Measurements from ENCODE around the gene EML4. TPM values are rescaled to one million over a fixed set of nuclear protein-coding genes. Genes with fewer than 3 reads are reported as not detected.

Gene EML4
- total and polyA plus RNA-seq, 2 of the 13 experiments (the other 11 are each of a cell fraction or from before 2014, with no cell fraction given): 243 to 476 TPM

DNA sequence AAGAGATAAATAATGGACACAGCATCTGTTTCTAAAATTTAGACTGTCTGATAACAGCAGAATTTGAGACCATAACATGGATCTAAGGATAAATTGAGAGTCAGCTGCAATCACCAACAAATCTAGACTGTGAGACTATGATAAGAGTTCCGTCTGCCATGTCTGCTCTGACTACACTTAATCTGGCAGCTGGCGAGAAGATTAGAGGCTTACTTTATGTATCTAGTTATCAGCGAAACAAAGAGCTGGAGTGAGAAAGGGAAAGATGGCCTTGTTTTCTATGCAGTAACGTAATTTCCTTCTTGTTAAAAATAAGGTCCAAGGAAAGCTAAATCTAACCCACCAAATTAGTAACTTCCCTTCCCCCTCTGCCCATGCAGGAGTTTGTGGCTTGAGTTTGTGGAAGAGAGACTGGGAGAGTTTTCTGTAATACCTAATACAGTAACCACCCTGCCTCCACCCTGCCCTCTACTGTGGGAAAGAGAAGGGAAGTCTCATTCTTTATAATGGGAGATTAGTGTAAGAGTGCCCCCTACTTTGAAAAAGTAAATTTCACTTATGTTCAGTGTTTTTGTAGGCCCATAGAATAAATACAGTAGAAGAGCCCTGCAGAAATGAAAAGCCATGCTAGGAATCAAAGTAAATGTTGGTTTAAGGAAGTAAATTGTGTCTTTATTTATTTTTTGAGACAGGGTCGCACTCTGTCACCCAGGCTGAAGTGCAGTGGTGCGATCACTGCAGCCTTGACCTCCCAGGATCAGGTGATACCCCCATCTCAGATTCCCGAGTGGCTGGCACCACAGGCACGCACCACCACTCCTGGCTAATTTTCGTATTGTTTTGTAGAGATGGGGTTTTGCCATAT, 27.5 kb downstream of the EML4 start (continued):
- TF ChIP-seq NFATC3 (CRISPR knock-in tag; IDR thresholded peaks at IDR 0.05): no peak
- no peak for TF ChIP-seq ZNF790 (CRISPR knock-in tag; IDR thresholded peaks at IDR 0.05; ENCODE audit: borderline replicate concordance)
- no peak for TF ChIP-seq TP53 (CRISPR knock-in tag; conservative IDR thresholded peaks at IDR 0.05)
- TF ChIP-seq PRMT3 (CRISPR knock-in tag; IDR thresholded peaks at IDR 0.05; ENCODE audit: borderline replicate concordance, low read depth): no peak
- no peak; the same call in 1 of the 2 replicates for TF ChIP-seq SAFB2 (CRISPR knock-in tag; IDR thresholded peaks at IDR 0.05; ENCODE audit: borderline replicate concordance, low read depth)
- TF ChIP-seq XRCC5 (optimal IDR thresholded peaks at IDR 0.05; ENCODE audit: low read length): no peak
- TF ChIP-seq ZNF256 (CRISPR knock-in tag; conservative IDR thresholded peaks at IDR 0.05): no peak
- no peak for TF ChIP-seq CHD2 (IDR thresholded peaks at IDR 0.05; ENCODE audit: low read depth, low read length)
- no peak for TF ChIP-seq ZZZ3 (CRISPR knock-in tag; IDR thresholded peaks at IDR 0.05; ENCODE audit: borderline replicate concordance)
- no peak for TF ChIP-seq ZNF644 (CRISPR knock-in tag; IDR thresholded peaks at IDR 0.05; ENCODE audit: low read depth)
- TF ChIP-seq HHEX (CRISPR knock-in tag; IDR thresholded peaks at IDR 0.05): peak; percentile 54; the same call in 1 of the 2 replicates
- no peak for TF ChIP-seq ZNF180 (CRISPR knock-in tag; IDR thresholded peaks at IDR 0.05; ENCODE audit: borderline replicate concordance, low read depth)
- no peak for TF ChIP-seq KDM3A (CRISPR knock-in tag; IDR thresholded peaks at IDR 0.05; ENCODE audit: low read depth)
- TF ChIP-seq, protein P1, sequence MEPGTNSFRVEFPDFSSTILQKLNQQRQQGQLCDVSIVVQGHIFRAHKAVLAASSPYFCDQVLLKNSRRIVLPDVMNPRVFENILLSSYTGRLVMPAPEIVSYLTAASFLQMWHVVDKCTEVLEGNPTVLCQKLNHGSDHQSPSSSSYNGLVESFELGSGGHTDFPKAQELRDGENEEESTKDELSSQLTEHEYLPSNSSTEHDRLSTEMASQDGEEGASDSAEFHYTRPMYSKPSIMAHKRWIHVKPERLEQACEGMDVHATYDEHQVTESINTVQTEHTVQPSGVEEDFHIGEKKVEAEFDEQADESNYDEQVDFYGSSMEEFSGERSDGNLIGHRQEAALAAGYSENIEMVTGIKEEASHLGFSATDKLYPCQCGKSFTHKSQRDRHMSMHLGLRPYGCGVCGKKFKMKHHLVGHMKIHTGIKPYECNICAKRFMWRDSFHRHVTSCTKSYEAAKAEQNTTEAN (CRISPR knock-in tag; conservative IDR thresholded peaks at IDR 0.05): no peak
- peak; percentile 19 for TF ChIP-seq ERF (CRISPR knock-in tag; IDR thresholded peaks at IDR 0.05)
- peak; percentile 85 to 88 for TF ChIP-seq NR2F1 (CRISPR knock-in tag; IDR thresholded peaks at IDR 0.05)
- TF ChIP-seq, protein P2, sequence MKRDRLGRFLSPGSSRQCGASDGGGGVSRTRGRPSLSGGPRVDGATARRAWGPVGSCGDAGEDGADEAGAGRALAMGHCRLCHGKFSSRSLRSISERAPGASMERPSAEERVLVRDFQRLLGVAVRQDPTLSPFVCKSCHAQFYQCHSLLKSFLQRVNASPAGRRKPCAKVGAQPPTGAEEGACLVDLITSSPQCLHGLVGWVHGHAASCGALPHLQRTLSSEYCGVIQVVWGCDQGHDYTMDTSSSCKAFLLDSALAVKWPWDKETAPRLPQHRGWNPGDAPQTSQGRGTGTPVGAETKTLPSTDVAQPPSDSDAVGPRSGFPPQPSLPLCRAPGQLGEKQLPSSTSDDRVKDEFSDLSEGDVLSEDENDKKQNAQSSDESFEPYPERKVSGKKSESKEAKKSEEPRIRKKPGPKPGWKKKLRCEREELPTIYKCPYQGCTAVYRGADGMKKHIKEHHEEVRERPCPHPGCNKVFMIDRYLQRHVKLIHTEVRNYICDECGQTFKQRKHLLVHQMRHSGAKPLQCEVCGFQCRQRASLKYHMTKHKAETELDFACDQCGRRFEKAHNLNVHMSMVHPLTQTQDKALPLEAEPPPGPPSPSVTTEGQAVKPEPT (CRISPR knock-in tag; IDR thresholded peaks at IDR 0.05; ENCODE audit: low read depth): no peak
- no peak for TF ChIP-seq HDAC6 (IDR thresholded peaks at IDR 0.05; ENCODE audit: low read depth, low read length)
- no peak for TF ChIP-seq ZNF333 (CRISPR knock-in tag; IDR thresholded peaks at IDR 0.05; ENCODE audit: borderline replicate concordance)
- no peak for TF ChIP-seq FOXM1 (CRISPR knock-in tag; IDR thresholded peaks at IDR 0.05)
- TF ChIP-seq NFYB (CRISPR knock-in tag; IDR thresholded peaks at IDR 0.05): no peak
- TF ChIP-seq ZNF549 (CRISPR knock-in tag; IDR thresholded peaks at IDR 0.05): no peak
- no peak for TF ChIP-seq U2AF2 (IDR thresholded peaks at IDR 0.05; ENCODE audit: low read depth, low read length)
- no peak for TF ChIP-seq IKZF1 (IDR thresholded peaks at IDR 0.05)
- TF ChIP-seq, protein P3, sequence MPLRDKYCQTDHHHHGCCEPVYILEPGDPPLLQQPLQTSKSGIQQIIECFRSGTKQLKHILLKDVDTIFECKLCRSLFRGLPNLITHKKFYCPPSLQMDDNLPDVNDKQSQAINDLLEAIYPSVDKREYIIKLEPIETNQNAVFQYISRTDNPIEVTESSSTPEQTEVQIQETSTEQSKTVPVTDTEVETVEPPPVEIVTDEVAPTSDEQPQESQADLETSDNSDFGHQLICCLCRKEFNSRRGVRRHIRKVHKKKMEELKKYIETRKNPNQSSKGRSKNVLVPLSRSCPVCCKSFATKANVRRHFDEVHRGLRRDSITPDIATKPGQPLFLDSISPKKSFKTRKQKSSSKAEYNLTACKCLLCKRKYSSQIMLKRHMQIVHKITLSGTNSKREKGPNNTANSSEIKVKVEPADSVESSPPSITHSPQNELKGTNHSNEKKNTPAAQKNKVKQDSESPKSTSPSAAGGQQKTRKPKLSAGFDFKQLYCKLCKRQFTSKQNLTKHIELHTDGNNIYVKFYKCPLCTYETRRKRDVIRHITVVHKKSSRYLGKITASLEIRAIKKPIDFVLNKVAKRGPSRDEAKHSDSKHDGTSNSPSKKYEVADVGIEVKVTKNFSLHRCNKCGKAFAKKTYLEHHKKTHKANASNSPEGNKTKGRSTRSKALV (CRISPR knock-in tag; IDR thresholded peaks at IDR 0.05): no peak
- no peak for TF ChIP-seq BRCA1 (CRISPR knock-in tag; IDR thresholded peaks at IDR 0.05)
- TF ChIP-seq ZNF556 (CRISPR knock-in tag; IDR thresholded peaks at IDR 0.05; ENCODE audit: borderline replicate concordance): peak; percentile 72; the same call in 1 of the 2 replicates

Measured in HepG2 (cell line).